Kidney glomerular epithelial cell (primary cell): ENCODE data around the gene NECTIN1.

Experiments used
- DNase-seq: peaks from one replicate; lab custom pipeline; 2025; lab: John Stamatoyannopoulos, UW

The NECTIN1 gene

GRCh38 chr11:119692540-119692820, 36.5 kb downstream of the NECTIN1 start:
- DNase-seq: no peak

GRCh38 chr11:119691701-119692539, 37.1 kb downstream of the NECTIN1 start:
- no peak for DNase-seq

- no peak for DNase-seq
These were observed 37.9 kb downstream of the NECTIN1 start for GRCh38 chr11:119691020-119691666.

- DNase-seq: no peak
These were observed 39.7 kb downstream of the NECTIN1 start for GRCh38 chr11:119689302-119689701.

- DNase-seq: no peak
These were observed 40.6 kb downstream of the NECTIN1 start for GRCh38 chr11:119688356-119688755.

GRCh38 chr11:119687373-119688046, 41.5 kb downstream of the NECTIN1 start:
- no peak for DNase-seq

DNA sequence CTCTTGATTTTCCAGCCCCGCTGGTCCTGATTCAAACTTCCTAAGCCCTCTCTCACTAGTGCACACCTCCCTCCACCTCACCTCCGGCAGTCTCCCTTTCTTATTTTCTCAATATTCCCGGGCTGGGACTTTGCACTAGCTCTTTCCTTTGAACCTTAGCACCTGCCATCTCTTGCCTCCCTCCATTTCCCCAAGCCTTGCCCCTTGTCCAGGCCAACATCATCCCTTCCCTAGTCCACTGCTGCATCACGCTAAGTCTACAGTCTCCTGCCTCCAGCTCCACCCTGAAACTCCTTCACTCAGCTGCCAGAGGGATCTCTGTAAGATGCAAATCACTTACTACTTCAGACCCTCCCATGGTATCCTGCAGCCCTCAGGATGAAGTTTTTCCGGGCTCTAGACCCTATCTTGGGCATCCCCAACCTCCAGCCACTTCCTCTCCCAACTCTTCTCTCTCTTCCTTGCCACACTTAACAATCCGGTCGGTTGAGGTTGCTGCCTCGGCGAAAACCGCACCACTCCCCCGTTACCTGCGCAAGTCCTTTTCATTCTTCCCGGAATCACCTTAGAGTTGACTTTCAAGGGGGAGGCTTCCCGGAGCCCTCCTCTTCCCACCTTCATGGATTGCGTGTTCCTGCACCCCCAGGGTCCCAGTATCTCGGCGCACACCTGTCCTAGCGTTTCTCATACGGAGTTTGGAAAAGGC, 42.7 kb downstream of the NECTIN1 start:
- DNase-seq: no peak

DNA sequence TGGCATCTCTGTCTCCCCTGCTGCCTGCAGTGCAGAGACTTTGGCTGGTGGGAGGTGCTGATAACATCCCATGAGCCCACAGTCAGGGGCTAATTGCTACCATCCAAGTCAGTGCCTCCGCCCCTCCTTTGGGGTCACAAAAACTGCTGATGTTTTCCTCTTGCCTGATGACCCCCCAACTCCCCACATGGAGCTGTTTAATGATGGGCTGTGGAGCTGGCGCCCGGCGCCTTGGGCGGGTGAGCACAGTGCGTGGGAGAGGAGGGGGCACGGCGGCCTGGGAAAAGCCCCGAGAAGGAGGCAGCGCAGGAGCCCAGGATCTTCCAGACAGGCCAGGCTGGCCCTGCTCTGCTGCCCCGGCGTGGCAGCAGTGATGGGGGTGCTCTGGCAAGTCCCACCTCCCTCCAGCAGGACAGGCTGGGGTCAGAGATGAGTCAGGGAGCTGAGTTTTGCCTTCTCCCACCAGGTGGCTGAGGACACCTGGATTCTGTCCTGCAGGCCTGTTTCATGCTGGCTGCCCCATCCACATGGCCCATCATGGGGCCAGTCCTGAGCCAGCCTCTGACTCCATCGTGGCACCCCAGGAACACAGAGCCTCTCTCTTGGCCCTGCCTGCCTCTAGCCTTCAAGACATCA, 43.8 kb downstream of the NECTIN1 start:
- DNase-seq: peak; percentile 42

GRCh38 chr11:119684361-119685110, 44.5 kb downstream of the NECTIN1 start:
- peak; percentile 67 for DNase-seq

DNA sequence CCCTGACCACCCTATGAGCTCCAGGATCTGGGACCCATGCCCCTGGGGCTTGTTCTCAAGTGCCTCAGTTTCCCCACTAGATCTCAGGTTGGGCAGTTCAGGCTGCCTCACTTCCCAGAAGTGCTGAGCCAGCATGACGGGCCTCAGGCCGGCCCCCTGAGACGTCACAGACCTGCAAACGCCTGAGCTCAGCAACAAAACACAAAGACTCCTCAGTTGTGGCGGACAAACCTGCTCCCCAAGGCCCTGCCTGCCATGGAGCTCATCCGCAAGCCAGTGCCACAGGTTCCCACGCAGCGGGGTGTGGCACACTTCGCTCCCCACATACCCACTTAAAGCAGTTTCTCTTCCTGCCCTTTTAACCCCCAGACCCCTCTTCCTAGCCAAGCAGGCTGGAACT, 45.2 kb downstream of the NECTIN1 start:
- DNase-seq: no peak

GRCh38 chr11:119681361-119681910, 47.6 kb downstream of the NECTIN1 start:
- DNase-seq: no peak

- DNase-seq: no peak
These were observed 48.2 kb downstream of the NECTIN1 start for GRCh38 chr11:119680541-119681360.

- no peak for DNase-seq
These were observed 49.7 kb downstream of the NECTIN1 start for GRCh38 chr11:119679346-119679745.

DNA sequence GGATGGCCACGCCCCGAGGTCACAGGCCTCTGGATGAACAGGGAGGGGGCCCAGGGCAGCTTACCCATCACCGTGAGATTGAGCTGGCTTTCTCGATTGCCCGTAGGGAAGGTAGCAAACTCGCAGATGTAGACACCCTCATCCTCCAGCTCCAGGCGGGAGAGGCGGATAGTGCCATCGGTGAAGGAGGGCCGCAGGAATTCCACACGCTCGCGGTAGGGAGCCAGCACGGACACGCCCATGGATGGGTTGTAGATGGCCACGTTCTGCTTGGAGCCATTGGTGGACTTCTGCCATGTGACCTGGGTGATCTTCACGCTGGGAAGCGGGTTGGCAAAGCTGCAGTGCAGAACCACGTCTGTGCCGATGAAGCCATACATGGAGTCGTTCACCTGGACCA, 50.6 kb downstream of the NECTIN1 start:
- no peak for DNase-seq

- no peak for DNase-seq
These were observed 51.2 kb downstream of the NECTIN1 start for GRCh38 chr11:119677840-119678239.

DNA sequence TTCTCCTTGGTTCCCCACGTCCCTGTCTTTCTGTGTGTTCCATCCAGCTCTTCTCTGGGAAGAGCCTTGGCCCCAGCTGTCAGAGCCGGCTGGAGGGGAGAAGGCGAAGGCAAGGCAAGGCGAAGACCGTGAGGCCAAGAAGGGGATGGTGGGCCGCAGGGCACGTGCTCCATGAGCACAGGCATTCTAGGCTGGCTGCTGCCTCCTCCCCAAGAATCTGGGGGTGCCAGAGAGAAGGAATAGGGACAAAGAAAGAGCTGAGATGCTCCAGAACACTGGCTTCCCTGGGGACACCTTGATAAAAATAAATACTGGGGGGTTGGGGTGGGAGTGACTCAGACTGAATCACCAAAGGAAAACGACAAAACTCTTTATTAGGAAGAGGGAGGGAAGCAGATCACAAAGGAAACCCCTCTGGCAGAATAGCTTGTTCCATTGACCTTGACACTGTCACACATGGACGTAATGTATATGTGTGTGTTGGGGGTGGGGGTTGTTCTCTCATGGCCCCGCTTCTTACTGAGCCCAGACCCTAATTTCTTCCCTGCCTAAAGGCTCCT, 52.5 kb downstream of the NECTIN1 start:
- no peak for DNase-seq

GRCh38 chr11:119673759-119674336, 55.2 kb downstream of the NECTIN1 start:
- no peak for DNase-seq

GRCh38 chr11:119673052-119673758, 55.8 kb downstream of the NECTIN1 start:
- DNase-seq: no peak

DNA sequence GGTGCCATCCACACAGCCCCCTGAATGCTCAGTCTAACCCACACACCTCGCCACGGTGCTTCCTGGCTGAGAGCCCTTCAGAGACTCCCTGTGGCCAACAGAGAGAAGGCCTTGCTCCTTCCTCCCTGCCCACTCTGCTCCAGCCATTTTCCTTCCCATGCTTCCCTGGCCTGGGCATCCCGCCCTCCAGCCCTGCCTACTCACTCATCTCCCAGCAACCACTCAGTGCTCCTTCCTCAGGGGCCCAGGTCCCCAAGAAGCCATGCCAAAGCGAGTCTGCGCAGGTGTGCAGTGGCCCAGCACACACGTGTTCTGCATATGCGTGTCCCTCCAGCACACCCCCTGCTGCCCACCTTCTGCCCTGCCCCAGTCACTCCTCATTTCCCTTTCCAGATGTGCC, 56.4 kb downstream of the NECTIN1 start:
- DNase-seq: no peak
